OCI-LY7 (cell line): ENCODE results near the gene PIK3C2B. TPM values are rescaled to one million over a fixed set of nuclear protein-coding genes. Genes with fewer than 3 reads are reported as not detected.

Source experiments
- BruUV-seq: library from RNA; stranded (reverse); fragments of 400-500 nt; replicated peaks from 2 replicates; lab custom pipeline; 2021; lab: Mats Ljungman, UMichigan
- CTCF ChIA-PET: fragments of 300-600 bp; sonication (Branson Sonifier 250); formaldehyde crosslinking; loops from one replicate; lab custom pipeline; 2022; ENCODE audit warnings: antibody characterized with exemption; ENCODE audit not compliant: unreplicated experiment; lab: Charles Lee
- POLR2A ChIA-PET: fragments of 300-600 bp; sonication (Branson Sonifier 250); formaldehyde crosslinking; loops from one replicate; lab custom pipeline; 2022; ENCODE audit warnings: antibody characterized with exemption; lab: Charles Lee
- DNase-seq: peaks from one replicate; pipeline ENCODE4 v3.0.0-alpha.2; 2015; ENCODE audit warnings: low spot score
- H2AFZ ChIP-seq: fragments of 200-600 bp; sonication (generic), shearing (Covaris generic); 2 replicates; pipeline ENCODE4 v1.6.1; 2014; ENCODE audit warnings: mild to moderate bottlenecking, antibody characterized with exemption, low read length, moderate library complexity
- H3K27ac ChIP-seq: fragments of 200-600 bp; sonication (generic); 2 replicates; pipeline ENCODE4 v1.5.1; 2014; ENCODE audit warnings: mixed run types, low read depth, mild to moderate bottlenecking, moderate library complexity, low read length, inconsistent platforms; ENCODE audit not compliant: poor library complexity, severe bottlenecking
- H3K36me3 ChIP-seq: fragments of 200-600 bp; sonication (generic); 2 replicates; pipeline ENCODE4 v1.6.1; 2014; ENCODE audit warnings: mild to moderate bottlenecking, antibody characterized with exemption, low read length, moderate library complexity, mixed read lengths; ENCODE audit not compliant: insufficient read depth
- H3K4me1 ChIP-seq: fragments of 200-600 bp; sonication (generic); 2 replicates; pipeline ENCODE4 v1.5.1; 2014; ENCODE audit warnings: mild to moderate bottlenecking, low read length; ENCODE audit not compliant: insufficient read depth, poor library complexity, severe bottlenecking
- H3K4me2 ChIP-seq: fragments of 200-600 bp; sonication (generic); 2 replicates; pipeline ENCODE4 v1.6.1; 2014; ENCODE audit warnings: mild to moderate bottlenecking, low read length
- H3K4me3 ChIP-seq: fragments of 200-600 bp; sonication (generic); 2 replicates; pipeline ENCODE4 v1.5.1; 2014; ENCODE audit warnings: mild to moderate bottlenecking, low read depth, low read length; ENCODE audit not compliant: poor library complexity, severe bottlenecking
- H3K79me2 ChIP-seq: fragments of 200-600 bp; sonication (generic); 2 replicates; pipeline ENCODE4 v1.6.1; 2016; ENCODE audit warnings: low read depth, mild to moderate bottlenecking, low read length, moderate library complexity, mixed read lengths; ENCODE audit not compliant: insufficient read depth
- H3K9me2 ChIP-seq: fragments of 200-600 bp; sonication (generic); 2 replicates; pipeline ENCODE4 v1.6.1; 2016; ENCODE audit warnings: mild to moderate bottlenecking, low read length, mixed read lengths; ENCODE audit not compliant: insufficient read depth
- H3K9me3 ChIP-seq: fragments of 200-600 bp; sonication (generic); 2 replicates; pipeline ENCODE4 v1.6.1; 2014; ENCODE audit warnings: mild to moderate bottlenecking, mixed run types, low read length, mixed read lengths
- H4K20me1 ChIP-seq: fragments of 200-600 bp; sonication (generic); 2 replicates; pipeline ENCODE4 v1.6.1; 2014; ENCODE audit warnings: mild to moderate bottlenecking, antibody characterized with exemption, low read length, moderate library complexity, mixed read lengths; ENCODE audit not compliant: insufficient read depth
- CTCF ChIP-seq: fragments of 200-600 bp; sonication (generic); conservative IDR thresholded peaks from 2 replicates; pipeline ENCODE4 v1.5.1; 2014; ENCODE audit warnings: mild to moderate bottlenecking, antibody characterized with exemption, low read length, moderate library complexity, mixed read lengths
- EZH2phosphoT487 ChIP-seq: fragments of 200-600 bp; sonication (generic); IDR thresholded peaks from 2 replicates; pipeline ENCODE4 v1.6.1; 2018; ENCODE audit warnings: low read depth, borderline replicate concordance, mild to moderate bottlenecking, mixed run types, antibody characterized with exemption, low read length, moderate library complexity, mixed read lengths
- intact Hi-C: fragments of 100-400 bp; cut with micrococcal nuclease; formaldehyde crosslinking; loops from one replicate; pipeline ENCODE4 v1.10.0; 2022; ENCODE audit not compliant: unreplicated experiment
- total RNA-seq, 2 experiments: library from RNA; depleted of rRNA in 1 of 2; stranded (reverse); fragments of >200 nt in 1 of 2; shearing (Covaris generic) in 1 of 2; gene quantifications; 2 replicates each; pipeline ENCODE4 v1.2.3, GENCODE V29; 2014 to 2022

The PIK3C2B gene
- total RNA-seq, 2 experiments from 2014 or later, result 12.5 to 43.9 TPM

- Histone ChIP-seq H3K4me3 (peak overlapping the region; percentile 53), H3K9me3 (peaks cover 9% of the 10 kb centered on the region; the same call in 1 of the 2 replicates), H3K9me2 (no peaks in the 10 kb centered on the region), H3K79me2 (peaks cover 19% of the 10 kb centered on the region), H3K27ac (peak overlapping the region; percentile 100), H3K4me1 (peaks cover 79% of the 10 kb centered on the region), H2AFZ (no peak overlapping the region; the same call in 1 of the 2 replicates), H3K36me3 (peaks cover 18% of the 10 kb centered on the region), H4K20me1 (no peaks in the 10 kb centered on the region), H3K4me2 (peak overlapping the region; percentile 85)
- ChIA-PET CTCF (interaction anchor here (1.2 kb wide), 1 partner anchor 16 kb away, joined by 6 read pairs; no protein-coding TSS in a partner anchor), POLR2A (interaction anchor here (0.6 to 7.6 kb wide), 14 partner anchors 8 to 282 kb away, joined by 3 to 131 read pairs (median 4); no protein-coding TSS in a partner anchor)
- no TSS peak for BruUV-seq
- intact Hi-C loops, result loop anchor here (1.0 to 10.0 kb wide), 3 partner anchors 8 to 802 kb away; no protein-coding TSS in a partner anchor
- DNase-seq, result peak; percentile 96
- no peak for TF ChIP-seq EZH2phosphoT487
- peak; percentile 62; the same call in 1 of the 2 replicates for TF ChIP-seq CTCF
These were observed 18.6 kb upstream of the PIK3C2B start for GRCh38 chr1:204513117-204513716.

GRCh38 chr1:204511366-204511765, 16.8 kb upstream of the PIK3C2B start:
- no peak for DNase-seq
- Histone ChIP-seq H3K9me3 (peaks cover 9% of the 10 kb centered on the region; the same call in 1 of the 2 replicates), H3K36me3 (no peaks in the 10 kb centered on the region), H3K79me2 (peaks cover under 1% of the 10 kb centered on the region; the same call in 1 of the 2 replicates), H4K20me1 (no peaks in the 10 kb centered on the region), H3K4me1 (peaks cover 76% of the 10 kb centered on the region), H3K4me3 (no peak overlapping the region), H3K27ac (peak overlapping the region; percentile 100), H2AFZ (peak overlapping the region; percentile 1; the same call in 1 of the 2 replicates), H3K4me2 (no peak overlapping the region), H3K9me2 (no peaks in the 10 kb centered on the region)
- TF ChIP-seq CTCF, result no peak
- TF ChIP-seq EZH2phosphoT487, result no peak
- ChIA-PET CTCF (no interaction called here), POLR2A (no interaction called here)
- intact Hi-C loops, result loop anchor here (10.0 kb wide), 2 partner anchors 773 to 803 kb away; no protein-coding TSS in a partner anchor
- no TSS peak for BruUV-seq
